ENCODE results near the gene LMF1.

Gene LMF1

DNA sequence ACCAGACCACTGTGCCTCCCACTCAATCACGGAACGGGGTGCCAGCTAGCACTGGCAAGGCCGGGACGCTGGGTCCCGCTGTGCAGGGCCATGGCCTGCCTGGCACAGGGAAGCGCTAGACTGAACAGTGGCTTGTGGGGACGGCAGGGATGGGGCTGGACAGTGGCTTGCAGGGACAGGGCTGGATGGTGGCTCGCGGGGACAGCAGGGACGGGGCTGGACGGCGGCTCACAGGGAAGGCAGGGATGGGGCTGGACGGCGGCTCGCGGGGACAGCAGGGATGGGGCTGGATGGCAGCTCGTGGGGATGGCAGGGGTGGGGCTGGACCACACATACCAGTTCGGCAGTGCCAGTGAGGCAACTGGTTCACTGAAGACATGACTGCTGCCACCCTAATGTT is 32.6 kb downstream of the LMF1 start:
- in situ Hi-C loops (cut with HindIII; ENCODE audit: low sequenced_read_pairs), result no loop called here
- DNase-seq (ENCODE audit: low read depth, low spot score), result no peak
- H3K4me3 ChIP-seq (ENCODE audit: low read depth, low read length), result no peak overlapping the region
- TF ChIP-seq, protein P1, sequence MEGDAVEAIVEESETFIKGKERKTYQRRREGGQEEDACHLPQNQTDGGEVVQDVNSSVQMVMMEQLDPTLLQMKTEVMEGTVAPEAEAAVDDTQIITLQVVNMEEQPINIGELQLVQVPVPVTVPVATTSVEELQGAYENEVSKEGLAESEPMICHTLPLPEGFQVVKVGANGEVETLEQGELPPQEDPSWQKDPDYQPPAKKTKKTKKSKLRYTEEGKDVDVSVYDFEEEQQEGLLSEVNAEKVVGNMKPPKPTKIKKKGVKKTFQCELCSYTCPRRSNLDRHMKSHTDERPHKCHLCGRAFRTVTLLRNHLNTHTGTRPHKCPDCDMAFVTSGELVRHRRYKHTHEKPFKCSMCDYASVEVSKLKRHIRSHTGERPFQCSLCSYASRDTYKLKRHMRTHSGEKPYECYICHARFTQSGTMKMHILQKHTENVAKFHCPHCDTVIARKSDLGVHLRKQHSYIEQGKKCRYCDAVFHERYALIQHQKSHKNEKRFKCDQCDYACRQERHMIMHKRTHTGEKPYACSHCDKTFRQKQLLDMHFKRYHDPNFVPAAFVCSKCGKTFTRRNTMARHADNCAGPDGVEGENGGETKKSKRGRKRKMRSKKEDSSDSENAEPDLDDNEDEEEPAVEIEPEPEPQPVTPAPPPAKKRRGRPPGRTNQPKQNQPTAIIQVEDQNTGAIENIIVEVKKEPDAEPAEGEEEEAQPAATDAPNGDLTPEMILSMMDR (IDR thresholded peaks at IDR 0.05; ENCODE audit: low read depth, low read length), result no peak

DNA sequence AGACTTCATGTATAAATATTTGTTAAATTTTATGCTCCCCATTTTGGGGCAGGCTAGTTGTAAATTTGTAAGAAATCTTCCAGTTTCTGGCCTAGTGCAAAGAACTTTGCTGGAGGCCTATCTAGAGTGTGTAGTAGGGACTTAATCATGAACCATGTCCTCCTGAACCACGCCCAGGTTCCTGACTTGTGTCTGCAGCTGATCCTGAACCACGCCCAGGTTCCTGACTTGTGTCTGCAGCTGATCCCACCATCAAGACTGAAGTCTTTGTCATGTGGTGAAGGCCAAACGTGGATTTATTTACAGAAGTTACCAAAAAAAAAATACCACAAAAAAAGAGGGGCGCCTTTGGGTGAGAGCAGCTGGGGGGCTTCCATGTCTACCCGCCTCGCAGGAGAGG is 33.1 kb downstream of the LMF1 start:
- H3K4me3 ChIP-seq (ENCODE audit: low read depth, low read length), result no peak overlapping the region
- no peak for DNase-seq (ENCODE audit: low read depth, low spot score)
- TF ChIP-seq, protein P1 (IDR thresholded peaks at IDR 0.05; ENCODE audit: low read depth, low read length), result no peak
- in situ Hi-C loops (cut with HindIII; ENCODE audit: low sequenced_read_pairs), result no loop called here

DNA sequence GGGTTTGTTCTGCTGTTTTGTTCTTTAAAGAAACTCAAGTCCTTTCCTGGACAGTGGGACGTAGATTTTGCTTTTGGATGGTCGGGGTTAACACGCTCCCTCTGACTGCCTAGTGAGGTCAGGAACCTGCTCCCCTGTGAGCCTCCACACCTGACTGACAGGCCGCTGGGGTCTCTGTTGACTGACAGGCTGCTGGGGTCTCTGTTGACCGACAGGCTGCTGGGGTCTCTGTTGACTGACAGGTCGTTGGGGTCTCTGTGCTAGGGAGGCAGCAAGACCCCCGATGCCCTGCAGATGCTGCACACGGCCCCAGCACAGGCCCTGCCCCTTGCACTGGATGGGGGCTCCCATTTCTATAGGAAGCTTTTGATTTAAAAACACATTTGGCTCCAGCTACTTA is 33.5 kb downstream of the LMF1 start:
- DNase-seq (ENCODE audit: low read depth, low spot score), result no peak
- no peak overlapping the region for H3K4me3 ChIP-seq (ENCODE audit: low read depth, low read length)
- in situ Hi-C loops (cut with HindIII; ENCODE audit: low sequenced_read_pairs), result no loop called here
- TF ChIP-seq, protein P1 (IDR thresholded peaks at IDR 0.05; ENCODE audit: low read depth, low read length), result no peak

DNA sequence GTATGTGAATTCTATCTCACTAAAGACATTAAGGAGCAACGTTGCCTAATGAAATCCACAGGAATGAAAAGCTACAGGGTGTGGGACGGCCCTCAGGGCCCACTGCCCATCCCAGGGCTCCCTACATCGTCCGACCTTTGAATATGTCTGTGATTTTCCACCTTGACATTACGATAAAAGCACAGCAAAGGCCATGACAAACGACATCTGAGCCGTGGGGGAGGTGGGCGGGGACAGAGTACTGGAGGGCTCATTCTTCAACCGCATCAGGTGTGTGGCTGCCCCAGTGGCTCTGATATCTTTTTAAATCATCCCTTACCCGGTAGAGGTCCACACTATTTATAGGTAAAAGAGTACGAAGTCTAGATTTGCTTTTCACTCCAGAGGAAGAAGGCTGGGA is 35.1 kb downstream of the LMF1 start:
- H3K4me3 ChIP-seq (ENCODE audit: low read depth, low read length), result no peak overlapping the region
- in situ Hi-C loops (cut with HindIII; ENCODE audit: low sequenced_read_pairs), result no loop called here
- TF ChIP-seq, protein P1 (IDR thresholded peaks at IDR 0.05; ENCODE audit: low read depth, low read length), result no peak
- DNase-seq (ENCODE audit: low read depth, low spot score), result no peak

DNA sequence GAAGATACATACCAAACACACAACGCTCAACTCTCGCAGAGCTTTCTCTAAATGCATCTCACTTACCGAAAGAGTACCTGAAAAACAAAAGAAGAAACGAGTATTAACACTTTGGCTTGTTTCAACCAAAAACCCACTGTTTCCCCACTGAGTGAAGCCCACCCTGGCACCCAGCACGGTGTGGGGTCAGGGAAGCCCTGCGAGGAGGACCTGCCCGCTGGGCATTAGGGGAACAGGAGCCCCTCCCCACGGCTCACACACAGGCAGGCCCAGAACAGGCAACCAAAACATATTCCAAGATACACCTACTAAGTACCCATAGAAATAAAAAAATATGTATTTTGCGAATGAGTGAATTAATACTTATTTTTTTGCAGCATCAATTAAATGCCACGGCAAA is 36.6 kb downstream of the LMF1 start:
- DNase-seq (ENCODE audit: low read depth, low spot score), result no peak
- in situ Hi-C loops (cut with HindIII; ENCODE audit: low sequenced_read_pairs), result no loop called here

GRCh38 chr16:933581-933980 is 37.2 kb downstream of the LMF1 start:
- no peak for DNase-seq (ENCODE audit: low read depth, low spot score)
- in situ Hi-C loops (cut with HindIII; ENCODE audit: low sequenced_read_pairs), result no loop called here
- TF ChIP-seq, protein P1 (IDR thresholded peaks at IDR 0.05; ENCODE audit: low read depth, low read length), result no peak
- H3K4me3 ChIP-seq (ENCODE audit: low read depth, low read length), result no peak overlapping the region

More for the DNA sequence above, 36.6 kb downstream of the LMF1 start:
- no peak overlapping the region for H3K4me3 ChIP-seq (ENCODE audit: low read depth, low read length)
- TF ChIP-seq, protein P1 (IDR thresholded peaks at IDR 0.05; ENCODE audit: low read depth, low read length), result no peak

DNA sequence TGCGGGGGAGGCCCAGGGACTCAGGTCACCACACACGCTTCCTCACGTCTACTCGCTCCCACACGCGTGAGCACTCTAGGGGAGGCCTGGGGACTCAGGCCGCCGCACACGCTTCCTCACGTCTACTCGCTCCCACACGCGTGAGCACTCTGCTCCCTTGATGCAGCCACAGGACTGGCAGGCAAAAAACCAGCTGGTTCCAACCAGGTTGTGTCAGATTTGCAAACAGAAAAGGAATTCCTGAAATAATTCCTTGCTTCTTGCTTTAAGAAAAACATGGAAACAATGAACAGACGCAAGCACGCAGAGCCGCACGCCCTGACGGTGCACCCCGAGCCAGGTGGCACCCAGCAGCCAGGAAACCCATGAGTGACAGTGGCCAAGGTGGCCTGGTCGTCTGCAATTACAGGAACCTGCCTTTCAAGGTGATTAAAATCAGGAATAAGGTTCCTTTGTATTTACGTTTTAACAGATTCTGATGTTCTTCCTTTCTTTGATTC is 37.9 kb downstream of the LMF1 start:
- no peak overlapping the region for H3K4me3 ChIP-seq (ENCODE audit: low read depth, low read length)
- no peak for DNase-seq (ENCODE audit: low read depth, low spot score)
- TF ChIP-seq, protein P1 (IDR thresholded peaks at IDR 0.05; ENCODE audit: low read depth, low read length), result no peak
- in situ Hi-C loops (cut with HindIII; ENCODE audit: low sequenced_read_pairs), result no loop called here

Data from astrocyte of the spinal cord (primary cell).